Measurements from ENCODE around the gene ANKRD22. TPM values are rescaled to one million over a fixed set of nuclear protein-coding genes. Genes with fewer than 3 reads are reported as not detected.

ANKRD22 gene
- total and polyA plus RNA-seq, 9 of the 15 experiments (the other 6 are each of a cell fraction or from before 2014, with no cell fraction given): not detected

GRCh38 chr10:88788924-88789323 lies 62.7 kb downstream of the ANKRD22 start (continued):
- no peak for TF ChIP-seq SLC30A9 (CRISPR knock-in tag; IDR thresholded peaks at IDR 0.05)
- TF ChIP-seq, protein P1, sequence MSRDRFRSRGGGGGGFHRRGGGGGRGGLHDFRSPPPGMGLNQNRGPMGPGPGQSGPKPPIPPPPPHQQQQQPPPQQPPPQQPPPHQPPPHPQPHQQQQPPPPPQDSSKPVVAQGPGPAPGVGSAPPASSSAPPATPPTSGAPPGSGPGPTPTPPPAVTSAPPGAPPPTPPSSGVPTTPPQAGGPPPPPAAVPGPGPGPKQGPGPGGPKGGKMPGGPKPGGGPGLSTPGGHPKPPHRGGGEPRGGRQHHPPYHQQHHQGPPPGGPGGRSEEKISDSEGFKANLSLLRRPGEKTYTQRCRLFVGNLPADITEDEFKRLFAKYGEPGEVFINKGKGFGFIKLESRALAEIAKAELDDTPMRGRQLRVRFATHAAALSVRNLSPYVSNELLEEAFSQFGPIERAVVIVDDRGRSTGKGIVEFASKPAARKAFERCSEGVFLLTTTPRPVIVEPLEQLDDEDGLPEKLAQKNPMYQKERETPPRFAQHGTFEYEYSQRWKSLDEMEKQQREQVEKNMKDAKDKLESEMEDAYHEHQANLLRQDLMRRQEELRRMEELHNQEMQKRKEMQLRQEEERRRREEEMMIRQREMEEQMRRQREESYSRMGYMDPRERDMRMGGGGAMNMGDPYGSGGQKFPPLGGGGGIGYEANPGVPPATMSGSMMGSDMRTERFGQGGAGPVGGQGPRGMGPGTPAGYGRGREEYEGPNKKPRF (IDR thresholded peaks at IDR 0.05; ENCODE audit: low read depth, low read length): no peak
- no peak for TF ChIP-seq ZNF695 (CRISPR knock-in tag; IDR thresholded peaks at IDR 0.05)
- no peak for TF ChIP-seq ZFP1 (CRISPR knock-in tag; IDR thresholded peaks at IDR 0.05)
- TF ChIP-seq RBM34 (IDR thresholded peaks at IDR 0.05; ENCODE audit: borderline replicate concordance, insufficient read depth, low read length): no peak
- no peak for TF ChIP-seq SRSF3 (IDR thresholded peaks at IDR 0.05; ENCODE audit: insufficient read depth, low read length)
- no peak for TF ChIP-seq RBM22 (IDR thresholded peaks at IDR 0.05; ENCODE audit: low read depth, low read length, poor library complexity, severe bottlenecking)
- TF ChIP-seq ZBTB7A (IDR thresholded peaks at IDR 0.05; ENCODE audit: borderline replicate concordance, control insufficient read depth, low read depth, low read length): no peak
- no peak for TF ChIP-seq TCF3 (CRISPR knock-in tag; IDR thresholded peaks at IDR 0.05)
- no peak for TF ChIP-seq ZNF583 (CRISPR knock-in tag; IDR thresholded peaks at IDR 0.05)
- TF ChIP-seq PCBP1 (IDR thresholded peaks at IDR 0.05; ENCODE audit: low read depth, low read length, poor library complexity, severe bottlenecking): no peak
- no peak for TF ChIP-seq ZNF197 (CRISPR knock-in tag; IDR thresholded peaks at IDR 0.05; ENCODE audit: low read depth)

All from K562 (cell line).